Gastrocnemius medialis (tissue), 4 donors: ENCODE measurements around the gene CCDC194. TPM values are rescaled to one million over a fixed set of nuclear protein-coding genes. Genes with fewer than 3 reads are reported as not detected.

Source experiments
- ATAC-seq, 2 donors: fragments of 150-250 bp; one replicate each; pipeline ENCODE4 v1.9.1; 2016
- DNase-seq, 2 donors: peaks; one replicate each; pipeline ENCODE4 v3.0.0-alpha.2; 2019
- H3K27ac ChIP-seq, 4 donors: fragments of 200-600 bp; sonication (generic); 1 replicate in 1 of 4; 2 replicates in 3 of 4; pipeline ENCODE4 v1.5.1; 2016 to 2018; ENCODE audit warnings: mild to moderate bottlenecking in 2 of 4, moderate library complexity in 1 of 4
- H3K27me3 ChIP-seq, 3 donors: fragments of 200-600 bp; sonication (generic) in 2 of 3; 1 replicate in 1 of 3; 2 replicates in 2 of 3; pipeline versions ENCODE4 v1.5.1 to v1.6.0; 2016 to 2019; ENCODE audit warnings: mild to moderate bottlenecking in 1 of 3, moderate library complexity in 1 of 3
- H3K36me3 ChIP-seq, 2 donors: fragments of 200-600 bp; sonication (generic) in 1 of 2; one replicate each; pipeline ENCODE4 v1.5.1; 2017 to 2018
- H3K4me1 ChIP-seq, 2 donors: fragments of 200-600 bp; sonication (generic) in 1 of 2; one replicate each; pipeline ENCODE4 v1.5.1; 2016 to 2017; ENCODE audit warnings: mild to moderate bottlenecking in 2 of 2
- H3K4me3 ChIP-seq, 4 donors: fragments of 200-600 bp; sonication (generic) in 3 of 4; 1 replicate in 1 of 4; 2 replicates in 3 of 4; pipeline ENCODE4 v1.5.1; 2016 to 2019; ENCODE audit warnings: mild to moderate bottlenecking in 2 of 4
- H3K9me3 ChIP-seq, 3 donors: fragments of 200-600 bp; sonication (generic) in 2 of 3; 1 replicate in 1 of 3; 2 replicates in 2 of 3; pipeline ENCODE4 v1.5.1; 2016 to 2019
- CTCF ChIP-seq, 5 experiments: fragments of 450-650 bp in 3 of 5; fragments of 200-600 bp in 2 of 5; sonication (generic) in 2 of 5; IDR thresholded peaks in 4 of 5; conservative IDR thresholded peaks in 1 of 5; 1 replicate in 4 of 5; 2 replicates in 1 of 5; pipeline ENCODE4 v1.5.1; 2016 to 2019; ENCODE audit warnings: antibody characterized with exemption in 5 of 5, mild to moderate bottlenecking in 3 of 5, moderate library complexity in 3 of 5
- POLR2A ChIP-seq, 2 donors: fragments of 450-650 bp; IDR thresholded peaks; one replicate each; pipeline ENCODE4 v1.6.1; 2017; ENCODE audit warnings: antibody characterized with exemption in 2 of 2, mild to moderate bottlenecking in 2 of 2, moderate library complexity in 2 of 2
- in situ Hi-C, 4 donors: fragments of 200-750 bp; cut with MboI; loops; one replicate each; pipeline versions ENCODE4 v1.15.0 to v1.8.0; 2017; ENCODE audit warnings: low sequenced_read_pairs in 4 of 4
- intact Hi-C: fragments of 100-400 bp; cut with DNase I; formaldehyde crosslinking; loops from one replicate; pipeline ENCODE4 v1.15.1; 2023; ENCODE audit warnings: low total_unique reads
- total RNA-seq, 4 donors: library from RNA; depleted of rRNA; stranded (reverse); fragments of >200 nt; gene quantifications; one replicate each; pipeline versions ENCODE4 v1.1.0 to v1.2.3, GENCODE V29; 2016

The CCDC194 gene
- total RNA-seq, 4 donors from 2014 or later, result not detected

DNA sequence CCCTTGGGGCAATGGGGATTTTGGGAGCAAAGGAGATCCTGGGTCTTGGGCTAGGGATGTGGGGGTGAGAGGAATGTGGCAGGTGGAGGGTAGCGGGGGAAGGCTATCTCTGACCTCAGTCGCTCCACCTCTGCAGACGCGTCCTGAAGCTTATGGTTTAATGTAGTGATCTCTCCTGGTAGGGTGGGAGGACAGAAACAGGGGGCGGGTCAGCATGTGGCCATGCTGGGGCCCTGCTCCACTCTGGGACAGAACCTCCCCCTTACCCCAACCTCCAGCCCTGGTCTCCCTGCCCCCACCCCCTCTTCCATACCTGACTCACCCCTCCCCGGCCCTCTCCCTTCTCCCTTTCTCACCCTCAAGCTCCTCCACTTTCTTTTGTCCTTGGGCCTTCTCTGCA is 10.0 kb upstream of the CCDC194 start:
- H3K36me3 ChIP-seq, result no peaks in the 10 kb centered on the region
- peak overlapping the region; percentile 46 to 60 (median 52) for H3K4me3 ChIP-seq
- in situ Hi-C loops (no loop called here), intact Hi-C loops (no loop called here)
- H3K27me3 ChIP-seq, result peaks cover 0 to 2% (median 0%) of the 10 kb centered on the region in 3 donors
- peak overlapping the region; percentile 44 to 82 (median 82) for H3K27ac ChIP-seq
- peaks cover 0 to 7% of the 10 kb centered on the region in 2 donors for H3K4me1 ChIP-seq
- ATAC-seq (no peak), DNase-seq (no peak)
- no peak for TF ChIP-seq POLR2A (IDR thresholded peaks at IDR 0.05)
- TF ChIP-seq CTCF (IDR thresholded peaks at IDR 0.05 in 4 of 5, conservative IDR thresholded peaks at IDR 0.05 in 1 of 5), result no peak
- H3K9me3 ChIP-seq, result no peaks in the 10 kb centered on the region

DNA sequence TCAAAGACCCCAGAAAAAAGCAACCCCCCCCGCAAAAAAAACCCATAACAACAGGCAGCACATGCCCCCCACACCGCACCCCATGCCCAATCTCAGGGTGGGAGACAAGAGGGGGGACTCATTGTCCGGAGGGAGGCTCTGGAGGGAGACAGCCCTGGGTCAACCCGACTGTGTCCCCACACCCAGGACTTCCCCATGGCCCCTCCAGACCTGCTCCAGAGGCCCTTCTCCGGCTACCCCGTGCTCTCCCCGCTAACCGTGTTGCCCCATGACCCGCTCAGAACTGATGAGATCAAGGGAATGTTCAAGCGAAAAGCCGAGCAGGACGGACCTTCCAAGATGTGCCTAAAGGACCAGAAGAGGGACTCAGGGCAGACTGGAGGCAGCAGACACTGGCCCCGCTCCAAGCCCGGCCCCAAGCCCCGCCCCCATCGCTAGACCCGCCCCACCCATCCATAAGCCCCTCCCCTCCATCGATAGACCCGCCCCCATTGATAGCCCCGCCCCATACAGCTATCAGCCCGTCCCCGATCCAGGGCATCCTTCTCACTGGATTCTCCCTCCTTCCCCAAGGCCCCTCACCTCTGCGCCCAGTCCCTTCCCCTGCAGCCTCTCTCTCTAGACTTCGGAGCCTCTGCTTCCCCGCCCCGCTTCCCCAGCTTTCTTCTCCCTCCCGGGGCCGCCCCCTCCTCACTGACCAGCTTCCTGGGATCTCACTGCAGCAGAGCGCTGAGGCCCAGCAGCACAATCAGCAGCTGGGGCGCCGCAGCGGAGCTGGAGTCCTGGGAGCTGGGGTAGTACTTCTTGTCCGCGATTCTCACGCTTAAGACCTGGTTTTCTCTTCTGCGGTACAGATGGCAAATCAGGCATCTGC is 9.2 kb upstream of the CCDC194 start:
- Histone ChIP-seq H3K36me3 (no peaks in the 10 kb centered on the region), H3K27me3 (peaks cover 0 to 2% (median 0%) of the 10 kb centered on the region in 3 donors), H3K27ac (peak overlapping the region in 3 of 4 donors; percentile 81 to 82 (median 82)), H3K9me3 (no peaks in the 10 kb centered on the region), H3K4me1 (peaks cover 0 to 7% of the 10 kb centered on the region in 2 donors), H3K4me3 (peak overlapping the region in 2 of 4 donors; percentile 53 to 60)
- no peak for DNase-seq
- in situ Hi-C loops, result no loop called here
- TF ChIP-seq CTCF (IDR thresholded peaks at IDR 0.05 in 4 of 5, conservative IDR thresholded peaks at IDR 0.05 in 1 of 5) (no peak), POLR2A (IDR thresholded peaks at IDR 0.05) (no peak)
- intact Hi-C loops, result no loop called here
- ATAC-seq, result no peak

GRCh38 chr19:17401628-17402027 is 7.6 kb upstream of the CCDC194 start:
- no peaks in the 10 kb centered on the region for H3K36me3 ChIP-seq
- in situ Hi-C loops (no loop called here), intact Hi-C loops (no loop called here)
- DNase-seq (no peak), ATAC-seq (peak; percentile 21 to 35)
- no peak overlapping the region for H3K4me3 ChIP-seq
- no peaks in the 10 kb centered on the region for H3K9me3 ChIP-seq
- peaks cover 0 to 4% of the 10 kb centered on the region in 2 donors for H3K4me1 ChIP-seq
- H3K27ac ChIP-seq, result no peak overlapping the region
- peaks cover 0 to 2% (median 0%) of the 10 kb centered on the region in 3 donors for H3K27me3 ChIP-seq
- no peak for TF ChIP-seq CTCF (IDR thresholded peaks at IDR 0.05 in 4 of 5, conservative IDR thresholded peaks at IDR 0.05 in 1 of 5)
- no peak for TF ChIP-seq POLR2A (IDR thresholded peaks at IDR 0.05)

- DNase-seq (no peak), ATAC-seq (no peak)
- intact Hi-C loops, result no loop called here
- Histone ChIP-seq H3K4me3 (no peak overlapping the region), H3K27ac (no peak overlapping the region), H3K4me1 (no peaks in the 10 kb centered on the region), H3K9me3 (no peaks in the 10 kb centered on the region), H3K36me3 (no peaks in the 10 kb centered on the region), H3K27me3 (peaks cover under 1 to 7% (median 7%) of the 10 kb centered on the region in 3 donors)
- in situ Hi-C loops, result loop anchor here in 1 of 4 donors (10.0 kb wide), 1 partner anchor 66 kb away; the partner anchor contains the start of gene NXNL1
- TF ChIP-seq CTCF (IDR thresholded peaks at IDR 0.05 in 4 of 5, conservative IDR thresholded peaks at IDR 0.05 in 1 of 5) (no peak), POLR2A (IDR thresholded peaks at IDR 0.05) (no peak)
Measured at GRCh38 chr19:17398902-17399527, 5.0 kb upstream of the CCDC194 start.
